H1 (cell line): ENCODE data around the gene CADPS. TPM values are rescaled to one million over a fixed set of nuclear protein-coding genes. Genes with fewer than 3 reads are reported as not detected.

Experiments used
- CTCF ChIA-PET: fragments of 300-600 bp; sonication (Branson Sonifier 250); formaldehyde crosslinking; loops from one replicate; lab custom pipeline; 2021; ENCODE audit not compliant: partially characterized antibody; lab: Charles Lee
- POLR2A ChIA-PET: fragments of 300-600 bp; sonication (Branson Sonifier 250); formaldehyde crosslinking; loops from one replicate; lab custom pipeline; 2021; ENCODE audit warnings: inconsistent platforms; ENCODE audit not compliant: partially characterized antibody; lab: Charles Lee
- DNase-seq, 2 experiments: peaks; one replicate each; pipeline versions ENCODE4 v3.0.0 to v3.0.0-alpha.2; 2010 to 2022; ENCODE audit warnings: low spot score in 2 of 2, low read depth in 1 of 2, mixed read lengths in 1 of 2
- FAIRE-seq: peaks from 2 replicates; lab custom pipeline; 2011; peaks lifted over from hg19 to GRCh38; lab: Jason Lieb, UNC
- H2AFZ ChIP-seq: 2 replicates; pipeline ENCODE4 v1.8.1; 2012; ENCODE audit warnings: low read length, inconsistent platforms
- H2AK5ac ChIP-seq: 2 replicates; pipeline ENCODE4 v1.6.1; 2013; ENCODE audit warnings: low read depth, low read length
- H2BK120ac ChIP-seq: replicated peaks from 2 replicates; pipeline ENCODE3; 2013; ENCODE audit warnings: low read depth, low read length, inconsistent platforms
- H2BK12ac ChIP-seq: 2 replicates; pipeline ENCODE4 v1.6.1; 2013; ENCODE audit warnings: low read depth, low read length
- H2BK15ac ChIP-seq: 2 replicates; pipeline ENCODE4 v1.6.1; 2013; ENCODE audit warnings: low read length
- H2BK20ac ChIP-seq: 2 replicates; pipeline ENCODE4 v1.6.1; 2013; ENCODE audit warnings: low read length
- H2BK5ac ChIP-seq: 2 replicates; pipeline ENCODE4 v1.6.1; 2013; ENCODE audit warnings: low read depth, low read length
- H3K14ac ChIP-seq: 2 replicates; pipeline ENCODE4 v1.6.1; 2013; ENCODE audit warnings: inconsistent platforms; ENCODE audit not compliant: insufficient read length
- H3K18ac ChIP-seq: 2 replicates; pipeline ENCODE4 v1.6.1; 2013; ENCODE audit warnings: low read length; ENCODE audit errors: extremely low read depth
- H3K23ac ChIP-seq: 2 replicates; pipeline ENCODE4 v1.6.1; 2013; ENCODE audit warnings: inconsistent platforms; ENCODE audit not compliant: insufficient read length
- H3K23me2 ChIP-seq: 2 replicates; pipeline ENCODE4 v1.6.1; 2013; ENCODE audit warnings: low read depth, low read length
- H3K27ac ChIP-seq: 2 replicates; pipeline ENCODE4 v1.6.1; 2011; ENCODE audit warnings: low read depth, low read length, inconsistent platforms
- H3K27me3 ChIP-seq, 4 experiments: replicated peaks in 1 of 4; 1 replicate in 1 of 4; 2 replicates in 3 of 4; pipeline versions ENCODE4 v1.6.1 to v1.8.1; 2011 to 2013; ENCODE audit warnings: low read length in 3 of 4, mild to moderate bottlenecking in 3 of 4, inconsistent platforms in 2 of 4, mixed read lengths in 2 of 4, moderate library complexity in 1 of 4; ENCODE audit not compliant: control insufficient read depth in 3 of 4, insufficient read depth in 3 of 4; ENCODE audit errors: extremely low read depth in 1 of 4
- H3K36me3 ChIP-seq, 4 experiments: 2 replicates each; pipeline versions ENCODE4 v1.6.1 to v1.8.1; 2011 to 2013; ENCODE audit warnings: mild to moderate bottlenecking in 4 of 4, low read length in 3 of 4, moderate library complexity in 2 of 4, control low read depth in 1 of 4, inconsistent platforms in 1 of 4; ENCODE audit not compliant: insufficient read depth in 4 of 4, control insufficient read depth in 2 of 4
- H3K4ac ChIP-seq: replicated peaks from 2 replicates; pipeline ENCODE3; 2013; ENCODE audit warnings: low read length, low read depth, mixed read lengths, inconsistent platforms; ENCODE audit not compliant: insufficient read length
- H3K4me1 ChIP-seq, 4 experiments: replicated peaks in 1 of 4; 1 replicate in 1 of 4; 2 replicates in 3 of 4; pipeline versions ENCODE4 v1.6.1 to v1.8.1; 2011 to 2013; ENCODE audit warnings: low read length in 3 of 4, inconsistent platforms in 2 of 4, mixed read lengths in 1 of 4; ENCODE audit not compliant: insufficient read depth in 4 of 4, control insufficient read depth in 3 of 4
- H3K4me2 ChIP-seq, 2 experiments: 2 replicates each; pipeline versions ENCODE4 v1.6.1 to v1.8.1; 2011 to 2013; ENCODE audit warnings: low read depth in 2 of 2, low read length in 2 of 2, control low read depth in 1 of 2, inconsistent platforms in 1 of 2, mild to moderate bottlenecking in 1 of 2; ENCODE audit not compliant: insufficient read depth in 1 of 2
- H3K4me3 ChIP-seq, 4 experiments: fragments of 200-600, 300-600 bp in 1 of 4; sonication (generic), shearing (Covaris generic), sonication (Bioruptor Twin) in 1 of 4; 2 replicates each; pipeline versions ENCODE4 v1.5.1 to v1.8.1; 2011 to 2016; ENCODE audit warnings: low read length in 4 of 4, low read depth in 3 of 4, control low read depth in 2 of 4, inconsistent platforms in 2 of 4, mild to moderate bottlenecking in 2 of 4, mixed read lengths in 1 of 4, moderate library complexity in 1 of 4; ENCODE audit not compliant: insufficient read depth in 2 of 4; ENCODE audit errors: extremely low read depth in 1 of 4
- H3K56ac ChIP-seq: replicated peaks from 2 replicates; pipeline ENCODE3; 2013; ENCODE audit warnings: low read depth, mild to moderate bottlenecking, mixed read lengths, low read length, inconsistent platforms; ENCODE audit not compliant: insufficient read length
- H3K79me1 ChIP-seq: 2 replicates; pipeline ENCODE4 v1.6.1; 2013; ENCODE audit warnings: low read depth, low read length, control low read depth
- H3K79me2 ChIP-seq, 2 experiments: 2 replicates each; pipeline versions ENCODE4 v1.6.1 to v1.8.1; 2012 to 2013; ENCODE audit warnings: low read length in 2 of 2, mild to moderate bottlenecking in 2 of 2, inconsistent platforms in 1 of 2; ENCODE audit not compliant: insufficient read depth in 2 of 2, control insufficient read depth in 1 of 2
- H3K9ac ChIP-seq, 4 experiments: replicated peaks in 1 of 4; 1 replicate in 1 of 4; 2 replicates in 3 of 4; pipeline versions ENCODE4 v1.6.1 to v1.8.1; 2011 to 2013; ENCODE audit warnings: low read depth in 3 of 4, low read length in 3 of 4, control low read depth in 2 of 4, mild to moderate bottlenecking in 2 of 4, moderate library complexity in 2 of 4, inconsistent platforms in 1 of 4; ENCODE audit errors: extremely low read depth in 1 of 4
- H3K9me3 ChIP-seq, 2 experiments: 2 replicates each; pipeline versions ENCODE4 v1.6.1 to v1.8.1; 2012 to 2013; ENCODE audit warnings: mild to moderate bottlenecking in 2 of 2, moderate library complexity in 2 of 2, control low read depth in 1 of 2, inconsistent platforms in 1 of 2, low read depth in 1 of 2, low read length in 1 of 2, mixed read lengths in 1 of 2; ENCODE audit not compliant: insufficient read depth in 2 of 2
- H4K20me1 ChIP-seq, 2 experiments: replicated peaks in 1 of 2; 2 replicates each; pipeline versions ENCODE3 to v1.8.1; 2011 to 2013; ENCODE audit warnings: inconsistent platforms in 2 of 2, low read length in 2 of 2, mild to moderate bottlenecking in 1 of 2; ENCODE audit not compliant: insufficient read depth in 2 of 2, control insufficient read depth in 1 of 2
- H4K5ac ChIP-seq: 2 replicates; pipeline ENCODE4 v1.6.1; 2013; ENCODE audit warnings: low read length, low read depth, mixed read lengths, inconsistent platforms; ENCODE audit not compliant: insufficient read length
- H4K8ac ChIP-seq: 2 replicates; pipeline ENCODE4 v1.8.0; 2013; ENCODE audit warnings: mild to moderate bottlenecking, moderate library complexity, low read length, inconsistent platforms; ENCODE audit not compliant: insufficient read depth; ENCODE audit errors: extremely low read depth
- H4K91ac ChIP-seq: replicated peaks from 2 replicates; pipeline ENCODE3; 2013; ENCODE audit warnings: low read length, mixed read lengths, inconsistent platforms; ENCODE audit not compliant: insufficient read length
- BACH1 ChIP-seq: IDR thresholded peaks from 2 replicates; pipeline ENCODE4 v1.6.1; 2012; ENCODE audit warnings: low read length, improper control_type of control experiment
- CHD2 ChIP-seq: IDR thresholded peaks from 2 replicates; pipeline ENCODE4 v1.6.1; 2012; ENCODE audit warnings: low read length, improper control_type of control experiment
- HDAC6 ChIP-seq: IDR thresholded peaks from one replicate; pipeline ENCODE4 v1.7.1; 2012; ENCODE audit warnings: low read depth, mild to moderate bottlenecking, inconsistent platforms, low read length, moderate library complexity
- RNF2 ChIP-seq: fragments of 200-900, 300-1000 bp; sonication (generic); IDR thresholded peaks from 2 replicates; pipeline ENCODE4 v1.7.1; 2016; ENCODE audit warnings: borderline replicate concordance, low read depth, mild to moderate bottlenecking, antibody characterized with exemption, low read length; ENCODE audit not compliant: poor library complexity, severe bottlenecking; ENCODE audit errors: missing control alignments
- SIN3A ChIP-seq, 2 experiments: IDR thresholded peaks in 1 of 2; conservative IDR thresholded peaks in 1 of 2; 2 replicates each; pipeline ENCODE4 v1.6.1; 2011 to 2012; ENCODE audit warnings: low read length in 2 of 2, improper control_type of control experiment in 1 of 2, low read depth in 1 of 2, mild to moderate bottlenecking in 1 of 2
- SIRT6 ChIP-seq: IDR thresholded peaks from one replicate; pipeline ENCODE4 v1.7.1; 2012; ENCODE audit warnings: low read length, inconsistent platforms
- WGBS, 2 experiments: shearing (Covaris generic) in 1 of 2; methylation state at CpG; one replicate each; pipeline versions ENCODE4 v1.1.6 to v1.1.7; 2013 to 2015; ENCODE audit warnings: low lambda C conversion rate in 2 of 2, mixed read lengths in 2 of 2, inconsistent platforms in 1 of 2, low coverage in 1 of 2, missing lambda C conversion rate in 1 of 2; ENCODE audit not compliant: insufficient replicate concordance in 2 of 2, insufficient coverage in 1 of 2, insufficient read length in 1 of 2; ENCODE audit errors: extremely low coverage in 1 of 2, missing lambda C conversion rate in 1 of 2; 5-methylcytosine and 5-hydroxymethylcytosine counted together
- polyA plus RNA-seq, 7 experiments: library from polyadenylated mRNA; depleted of rRNA in 3 of 7; stranded (reverse) in 5 of 7; unstranded in 2 of 7; fragments of >200 nt in 5 of 7; fragments of 200-250 nt in 2 of 7; gene quantifications; 1 replicate in 5 of 7; 2 replicates in 1 of 7; 4 replicates in 1 of 7; pipeline versions ENCODE4 v1.2.1 to v1.2.3, GENCODE V29; 2011 to 2013; ENCODE audit warnings: missing spikeins in 2 of 7, mixed read lengths in 2 of 7
- total RNA-seq: library from RNA; stranded (reverse); fragmentation: NEBNext Ultra II Directional; extraction: Animal tissue kit (Norgen Biotek cat#: 25700); gene quantifications from 2 replicates; pipeline ENCODE4 v1.2.1, GENCODE V29; 2021
- TF ChIP-seq, protein P1 (sequence below): IDR thresholded peaks from 2 replicates; pipeline ENCODE4 v1.6.1; 2011; ENCODE audit warnings: low read length, improper control_type of control experiment

The CADPS gene
- total and polyA plus RNA-seq, 2 of the 8 experiments (the other 6 are each of a cell fraction or from before 2014, with no cell fraction given), result 7.1 to 10.2 TPM

DNA sequence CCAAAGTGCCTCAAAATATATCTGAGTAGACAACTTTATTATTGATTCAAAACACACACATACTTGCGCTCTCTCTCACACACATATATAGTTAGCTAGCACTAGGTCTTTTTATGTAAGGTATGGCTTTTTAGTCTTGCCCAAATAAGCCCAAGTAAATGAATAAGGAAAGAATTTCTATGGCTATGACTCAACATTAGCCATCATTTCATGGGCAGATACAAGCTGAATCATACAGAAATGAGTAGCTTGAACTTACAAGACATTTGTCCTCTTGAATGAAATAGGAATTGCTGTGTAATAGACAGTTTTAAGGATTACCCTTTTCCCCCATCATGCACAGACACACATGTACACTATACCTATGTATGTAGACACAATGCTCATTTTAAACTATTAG is 4.9 kb downstream of the CADPS start:
- H4K8ac ChIP-seq, result no peak overlapping the region
- no peak overlapping the region for H4K5ac ChIP-seq
- no peak overlapping the region for H3K4ac ChIP-seq
- no peaks in the 10 kb centered on the region for H3K36me3 ChIP-seq
- no peak overlapping the region for H3K4me3 ChIP-seq
- no peak overlapping the region for H3K27ac ChIP-seq
- ChIA-PET POLR2A (no interaction called here), CTCF (interaction anchor here (0.9 to 4.0 kb wide), 7 partner anchors 11 to 216 kb away, joined by 3 to 26 read pairs (median 4); no protein-coding TSS in a partner anchor)
- H4K91ac ChIP-seq, result no peak overlapping the region
- no peak overlapping the region for H2BK12ac ChIP-seq
- no peaks in the 10 kb centered on the region for H3K9me3 ChIP-seq
- no peak overlapping the region for H2BK120ac ChIP-seq
- no peaks in the 10 kb centered on the region for H4K20me1 ChIP-seq
- H3K9ac ChIP-seq, result no peak overlapping the region
- 0 out of 4 replicates have a peak, but pooled peaks cover 0 to 4% of the 10 kb centered on the region in 2 experiments for H3K79me2 ChIP-seq
- no peak for FAIRE-seq
- H3K79me1 ChIP-seq, result peaks cover 2% of the 10 kb centered on the region; the same call in 1 of the 2 replicates
- DNase-seq, result no peak
- no peak overlapping the region for H2AK5ac ChIP-seq
- peaks cover 0 to 1% (median 0%) of the 10 kb centered on the region in 4 experiments; a peak in 3 of 7 replicates for H3K4me1 ChIP-seq
- no peak overlapping the region for H3K14ac ChIP-seq
- no peak overlapping the region for H3K4me2 ChIP-seq
- no peak overlapping the region for H2BK15ac ChIP-seq
- 96% methylated on average over 1 of the region's 1 CpG; no CpG with 5 or more reads in 1 of the 2 experiments for WGBS, 2 experiments
- no peak overlapping the region for H3K56ac ChIP-seq
- H2BK20ac ChIP-seq, result no peak overlapping the region
- no peak overlapping the region for H2BK5ac ChIP-seq
- H2AFZ ChIP-seq, result no peak overlapping the region
- no peak overlapping the region for H3K23ac ChIP-seq
- peaks cover 12% of the 10 kb centered on the region for H3K23me2 ChIP-seq
- no peak overlapping the region for H3K18ac ChIP-seq
- H3K27me3 ChIP-seq, result no peaks in the 10 kb centered on the region
- TF ChIP-seq CHD2, result no peak
- TF ChIP-seq HDAC6, result no peak
- TF ChIP-seq SIRT6, result no peak
- TF ChIP-seq, protein P1, sequence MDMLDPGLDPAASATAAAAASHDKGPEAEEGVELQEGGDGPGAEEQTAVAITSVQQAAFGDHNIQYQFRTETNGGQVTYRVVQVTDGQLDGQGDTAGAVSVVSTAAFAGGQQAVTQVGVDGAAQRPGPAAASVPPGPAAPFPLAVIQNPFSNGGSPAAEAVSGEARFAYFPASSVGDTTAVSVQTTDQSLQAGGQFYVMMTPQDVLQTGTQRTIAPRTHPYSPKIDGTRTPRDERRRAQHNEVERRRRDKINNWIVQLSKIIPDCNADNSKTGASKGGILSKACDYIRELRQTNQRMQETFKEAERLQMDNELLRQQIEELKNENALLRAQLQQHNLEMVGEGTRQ, result no peak
- no peak for TF ChIP-seq BACH1
- no peak for TF ChIP-seq SIN3A (conservative IDR thresholded peaks at IDR 0.05 in 1 of 2, IDR thresholded peaks at IDR 0.05 in 1 of 2; ENCODE audit: low read depth in 1 of 2, low read length in 2 of 2)
- TF ChIP-seq RNF2, result no peak
